HG03039 (cell line): ENCODE measurements around the gene SH3GL1.

ENCODE experiments used
- ATAC-seq: cut with Tn5 transposase; IDR thresholded peaks from one replicate; pipeline ENCODE4 v1.9.1; 2021; ENCODE audit warnings: mild to moderate bottlenecking, moderate library complexity; ENCODE audit not compliant: unreplicated experiment

SH3GL1 gene

GRCh38 chr19:4320419-4320818 lies 79.9 kb downstream of the SH3GL1 start:
- ATAC-seq = no peak

- no peak for ATAC-seq
Observed at GRCh38 chr19:4319067-4319718, 81.2 kb downstream of the SH3GL1 start.

- no peak for ATAC-seq
Observed at GRCh38 chr19:4318460-4318859, 81.9 kb downstream of the SH3GL1 start.

GRCh38 chr19:4316956-4317355 lies 83.4 kb downstream of the SH3GL1 start:
- ATAC-seq = no peak

- ATAC-seq = no peak
Observed at GRCh38 chr19:4313847-4314490, 86.4 kb downstream of the SH3GL1 start.
